HCEC 1CT (cell line): ENCODE data around the gene DLX4.

Experiments
- DNase-seq: peaks from one replicate; pipeline ENCODE4 v3.0.0-alpha.2; 2017

DLX4 gene

DNA sequence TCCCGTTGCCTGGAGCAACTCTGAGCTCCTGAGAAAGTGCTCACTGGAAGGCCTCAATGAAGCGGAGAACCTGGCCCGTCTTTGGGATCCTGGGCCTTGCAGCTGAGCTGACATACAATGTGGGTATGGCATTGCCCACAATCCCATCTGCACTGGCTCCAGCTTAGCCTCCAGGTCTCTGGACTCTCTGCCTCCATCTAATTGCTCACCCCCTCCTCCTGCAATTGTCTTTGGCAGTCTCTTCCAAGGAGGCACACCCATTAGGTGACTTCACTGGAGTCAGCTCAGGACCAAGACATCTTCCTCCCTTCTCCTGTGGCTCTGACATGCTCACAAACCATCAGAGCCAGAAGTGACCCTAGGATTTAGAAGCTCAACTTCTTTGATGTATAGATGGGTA is 1.5 kb downstream of the DLX4 start:
- no peak for DNase-seq

DNA sequence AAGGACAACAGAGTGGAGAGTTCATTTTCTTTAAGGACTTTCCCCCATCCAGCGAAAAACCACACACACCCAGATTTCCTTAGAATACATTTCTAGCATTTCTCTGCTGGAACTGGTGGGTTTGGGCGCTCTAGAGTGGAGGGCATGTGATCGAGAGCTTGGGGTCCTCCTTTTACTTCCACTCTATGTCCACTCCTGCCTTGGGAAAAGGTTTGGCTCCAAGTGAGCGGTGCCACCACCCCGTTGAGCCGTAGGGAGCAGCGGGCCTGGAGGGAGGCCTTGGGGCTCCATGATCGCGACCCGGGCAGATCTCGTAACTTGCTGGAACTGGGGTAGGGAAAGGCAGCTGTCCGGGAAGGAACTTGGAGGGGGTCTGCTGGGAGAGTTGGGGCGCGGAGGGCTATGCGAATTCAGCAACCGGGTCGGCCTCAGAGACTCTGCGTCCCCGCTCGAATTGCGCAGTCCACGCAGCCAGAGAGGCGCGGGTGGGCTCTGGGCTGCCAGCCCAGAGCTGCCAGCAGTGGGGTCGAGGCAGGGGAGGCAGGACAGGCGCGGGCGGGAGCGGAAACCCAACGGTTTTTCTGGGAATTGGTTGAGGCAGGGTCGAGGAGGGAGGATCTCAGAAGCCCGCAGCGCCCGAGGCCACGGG is 2.3 kb downstream of the DLX4 start:
- DNase-seq = no peak

DNA sequence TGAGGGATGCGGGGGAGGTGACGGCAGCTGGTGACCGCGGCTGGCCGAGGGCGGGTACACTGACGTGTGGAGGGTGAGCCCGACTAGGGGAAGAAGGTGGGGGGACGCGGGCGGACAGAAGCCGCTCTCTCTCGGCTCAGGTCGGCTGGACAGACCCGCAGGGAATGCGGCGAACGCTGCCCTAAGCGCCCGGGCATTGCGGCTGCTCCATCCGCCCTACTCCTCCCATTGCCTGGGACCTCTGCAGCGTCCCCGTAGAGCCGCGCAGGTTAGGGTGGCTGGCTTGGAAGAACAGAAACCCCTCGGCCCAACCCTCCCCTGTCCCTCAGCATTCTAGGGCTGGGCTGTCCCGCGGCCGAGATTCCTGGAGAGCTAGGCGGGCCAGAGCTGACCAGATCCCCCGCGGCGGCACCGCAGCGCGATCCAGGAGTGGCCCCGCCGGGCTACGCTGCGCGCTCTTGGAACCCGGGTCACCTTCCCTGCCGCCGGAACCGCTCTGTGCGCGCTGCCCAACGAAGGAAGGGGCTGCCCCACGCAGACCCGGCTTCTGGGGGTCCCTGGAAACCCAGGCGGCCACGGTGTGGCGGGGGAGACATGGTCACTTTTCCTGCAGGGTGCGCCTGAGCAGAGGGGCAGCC is 3.0 kb downstream of the DLX4 start:
- no peak for DNase-seq

DNA sequence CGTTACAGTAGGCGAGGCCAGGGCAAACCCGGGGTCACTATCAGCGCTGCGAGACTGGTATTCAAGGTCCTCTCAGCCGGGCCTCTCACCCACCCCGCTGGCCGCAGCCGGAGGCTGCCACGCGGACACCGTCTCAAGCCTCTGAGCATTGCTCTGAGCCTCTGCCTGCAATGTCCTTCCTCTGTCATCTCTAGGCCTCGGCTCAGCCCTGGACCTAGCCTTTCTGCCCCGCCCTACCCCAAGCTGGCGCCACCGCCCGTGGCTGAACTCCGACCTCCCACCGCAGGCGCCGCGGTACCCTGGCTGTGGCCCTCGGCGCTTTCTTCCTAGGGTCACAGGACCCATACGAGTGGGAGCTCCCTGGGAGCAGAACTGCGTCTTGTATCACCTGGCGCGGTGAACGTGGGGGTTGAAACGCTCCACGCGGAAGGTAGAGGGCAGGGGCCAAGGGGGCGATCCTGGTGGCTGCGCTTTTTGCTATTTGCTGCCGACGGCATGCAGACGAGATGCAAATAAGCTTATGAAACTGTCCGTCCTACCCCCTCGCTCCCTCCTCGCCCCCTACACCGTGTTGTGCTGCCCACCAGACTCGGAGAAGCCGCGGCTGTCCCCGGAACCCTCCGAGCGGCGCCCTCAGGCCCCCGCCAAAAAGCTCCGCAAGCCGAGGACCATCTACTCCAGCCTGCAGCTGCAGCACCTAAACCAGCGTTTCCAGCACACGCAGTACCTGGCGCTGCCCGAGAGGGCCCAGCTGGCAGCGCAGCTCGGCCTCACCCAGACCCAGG is 3.7 kb downstream of the DLX4 start:
- DNase-seq = no peak

DNA sequence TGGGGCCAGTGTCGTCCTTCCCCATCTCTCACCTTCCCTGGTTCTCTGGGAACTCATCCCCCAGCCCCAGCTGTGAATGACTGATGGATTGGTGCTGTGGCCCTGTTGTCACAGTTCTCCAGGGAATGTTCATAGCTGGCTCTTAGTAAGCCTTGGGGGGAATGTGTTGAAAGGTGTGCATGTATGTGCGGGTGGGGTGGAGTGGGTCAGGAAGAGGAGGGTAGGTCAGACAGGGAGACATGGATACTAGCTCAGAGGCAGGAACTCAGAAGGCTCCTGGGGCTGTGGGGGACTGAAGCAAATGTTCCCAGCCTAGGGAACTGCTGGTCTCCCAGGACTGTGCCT is 4.3 kb downstream of the DLX4 start:
- no peak for DNase-seq

DNA sequence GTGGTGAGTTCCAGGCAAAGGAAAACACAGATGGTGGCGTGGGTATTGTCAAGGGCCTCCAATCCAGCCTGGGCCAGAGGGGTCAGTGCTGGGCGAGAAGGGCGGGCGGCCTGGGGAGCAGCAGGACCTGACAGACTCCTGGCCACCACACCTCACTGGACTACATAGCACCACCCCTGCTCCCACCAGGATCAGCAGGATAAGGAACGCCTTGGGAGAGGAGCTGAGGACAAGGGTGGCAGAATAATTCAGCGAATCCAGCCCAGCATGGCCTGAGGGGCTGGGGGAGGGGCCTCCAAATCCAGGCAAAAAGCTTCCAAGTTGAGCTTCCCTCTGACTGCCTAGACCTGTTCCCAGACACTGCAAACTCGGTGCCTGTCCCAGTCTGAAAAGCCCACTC is 6.5 kb downstream of the DLX4 start:
- DNase-seq = no peak

DNA sequence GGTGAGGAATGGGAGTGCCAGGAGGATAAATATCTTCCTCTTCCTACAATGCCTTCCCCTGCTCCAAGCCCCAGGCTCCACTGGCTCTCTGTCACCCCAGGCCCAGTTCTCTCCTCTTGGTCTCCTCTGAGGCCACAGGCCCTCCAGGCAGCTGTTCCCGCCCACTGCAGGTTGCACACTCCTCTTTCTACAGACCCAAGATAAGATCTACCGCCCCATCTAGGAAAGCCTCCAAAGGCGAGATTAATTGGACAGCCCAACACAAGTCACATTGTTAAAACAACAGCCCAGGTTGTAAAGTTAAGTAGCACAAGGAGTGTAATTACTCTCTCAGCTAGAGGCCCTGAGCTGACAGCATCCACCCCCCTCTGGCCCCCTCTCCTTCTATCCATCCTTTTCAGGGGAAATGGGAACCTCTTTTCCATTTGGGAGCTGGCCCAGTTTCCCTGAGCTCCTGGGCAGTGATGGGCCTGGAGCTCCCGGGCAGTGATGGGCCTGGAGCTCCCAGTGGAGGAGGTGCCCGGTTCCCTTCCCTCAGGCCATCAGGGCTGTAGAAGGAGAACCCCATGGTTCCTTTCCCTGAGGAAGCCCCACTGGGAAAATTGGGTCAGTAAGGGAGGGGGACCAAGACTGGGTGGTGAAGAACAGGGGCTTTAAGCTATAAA is 7.3 kb downstream of the DLX4 start:
- no peak for DNase-seq

DNA sequence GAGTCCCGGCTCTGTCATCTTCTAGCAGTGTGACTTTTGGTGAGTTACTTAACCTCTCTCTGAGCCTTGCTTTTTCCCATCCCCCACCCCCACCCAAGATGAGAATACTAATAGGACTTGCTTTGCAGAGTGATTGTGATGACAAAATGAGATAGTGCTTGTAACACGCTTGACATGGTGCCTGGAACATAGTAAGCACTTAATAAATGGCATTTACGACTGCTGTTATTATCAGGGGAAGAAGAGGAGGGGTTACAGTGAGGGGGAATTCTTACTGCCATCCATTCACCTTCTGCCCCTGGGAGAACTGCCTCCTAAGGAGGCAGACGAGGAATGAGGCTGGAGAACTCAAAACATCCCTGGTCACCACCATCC is 7.8 kb downstream of the DLX4 start:
- DNase-seq = no peak

DNA sequence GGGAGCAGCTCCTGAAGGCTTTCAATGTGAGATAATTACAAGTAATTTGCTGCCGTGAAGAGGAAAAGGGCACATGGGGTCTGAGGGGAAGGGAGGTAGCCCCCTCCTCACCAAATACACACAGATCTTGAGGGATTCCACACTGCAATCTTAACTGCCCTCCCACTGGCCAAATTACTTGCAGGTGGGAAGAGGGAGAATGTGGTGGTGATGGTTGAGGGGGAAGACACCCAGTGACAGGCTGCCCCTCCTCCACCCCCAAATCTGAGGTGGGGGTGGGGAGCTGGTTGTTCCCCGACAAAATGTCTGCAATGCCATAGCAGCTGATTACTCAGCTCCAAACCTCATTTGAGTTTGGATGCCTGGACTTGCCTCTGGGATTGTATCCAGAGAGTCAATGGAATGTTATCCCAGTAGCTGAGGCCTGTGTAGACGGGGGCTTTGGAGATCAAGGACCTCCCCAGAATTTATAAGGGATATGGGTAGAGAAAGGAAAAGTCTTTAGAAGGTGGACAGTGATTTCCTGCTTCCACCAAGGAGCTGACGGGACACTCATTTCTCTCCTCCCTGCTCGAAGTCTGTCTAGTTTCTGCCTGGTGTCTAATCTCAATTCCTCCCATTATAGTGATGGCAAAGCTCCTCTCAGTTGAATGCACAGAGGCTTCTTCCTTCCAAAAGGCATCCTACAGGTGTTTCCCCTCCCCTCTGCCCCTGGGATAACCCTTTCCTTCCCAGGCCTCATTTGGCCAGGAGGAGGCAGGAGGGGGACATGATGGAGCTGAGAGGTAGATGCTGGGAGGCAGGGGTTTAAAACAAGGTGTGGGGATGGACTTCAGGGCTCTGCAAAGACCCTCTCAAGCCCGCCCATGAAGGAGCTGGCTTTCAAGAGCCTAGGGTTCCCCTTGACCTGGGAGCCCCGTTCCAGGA is 8.7 kb downstream of the DLX4 start:
- DNase-seq = no peak

DNA sequence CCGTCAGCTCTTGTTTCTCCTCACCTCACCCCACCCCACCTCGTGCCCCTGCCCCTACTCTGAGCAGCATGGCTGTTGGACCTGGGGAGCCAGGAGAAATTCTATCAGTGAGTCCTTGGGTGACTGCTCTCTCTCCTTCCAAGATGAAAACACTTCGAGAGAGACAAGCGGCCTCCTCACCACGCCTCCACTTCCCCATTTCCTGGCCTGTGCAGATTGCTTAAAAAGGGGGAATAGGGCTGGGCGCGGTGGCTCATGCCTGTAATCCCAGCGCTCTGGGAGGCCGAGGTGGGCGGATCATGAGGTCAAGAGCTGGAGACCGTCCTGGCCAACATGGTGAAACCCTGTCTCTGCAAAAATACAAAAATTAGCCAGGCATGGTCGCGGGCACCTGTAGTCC is 9.5 kb downstream of the DLX4 start:
- no peak for DNase-seq

DNA sequence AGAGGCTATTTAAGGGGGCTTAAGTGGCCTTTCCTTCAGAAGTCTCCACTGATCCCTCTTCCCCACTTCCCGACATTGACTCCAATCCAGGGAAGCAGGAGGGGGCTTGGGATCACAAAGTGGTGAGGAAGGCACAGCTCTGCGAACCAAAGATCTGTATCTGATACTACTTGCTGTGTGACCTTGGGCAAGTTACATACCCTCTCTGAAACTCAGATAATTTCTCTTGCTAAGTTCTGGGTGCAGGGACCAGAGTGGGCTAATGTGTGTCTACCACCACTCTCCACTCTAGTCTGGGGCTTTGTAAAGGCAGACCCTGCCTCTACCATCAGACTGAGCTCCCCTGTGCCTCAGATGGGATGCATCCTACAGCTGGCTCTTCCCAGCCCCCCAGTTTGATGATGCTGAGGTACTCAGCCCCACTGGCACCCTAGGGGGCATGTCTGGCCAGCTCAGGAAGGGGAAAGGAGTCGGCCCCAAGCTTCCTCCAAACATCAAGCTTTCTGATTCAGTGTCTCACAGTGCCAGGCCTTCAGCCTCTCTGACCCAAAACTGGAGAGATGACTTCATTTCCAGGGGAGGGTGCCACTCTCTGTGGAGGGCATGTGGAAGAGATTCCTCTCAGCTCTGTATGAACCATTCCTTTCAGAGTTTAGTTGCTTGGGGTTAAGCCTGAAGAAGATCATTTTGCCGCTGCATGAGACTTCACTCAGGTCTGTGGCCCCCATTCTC is 10.9 kb downstream of the DLX4 start:
- DNase-seq = no peak

DNA sequence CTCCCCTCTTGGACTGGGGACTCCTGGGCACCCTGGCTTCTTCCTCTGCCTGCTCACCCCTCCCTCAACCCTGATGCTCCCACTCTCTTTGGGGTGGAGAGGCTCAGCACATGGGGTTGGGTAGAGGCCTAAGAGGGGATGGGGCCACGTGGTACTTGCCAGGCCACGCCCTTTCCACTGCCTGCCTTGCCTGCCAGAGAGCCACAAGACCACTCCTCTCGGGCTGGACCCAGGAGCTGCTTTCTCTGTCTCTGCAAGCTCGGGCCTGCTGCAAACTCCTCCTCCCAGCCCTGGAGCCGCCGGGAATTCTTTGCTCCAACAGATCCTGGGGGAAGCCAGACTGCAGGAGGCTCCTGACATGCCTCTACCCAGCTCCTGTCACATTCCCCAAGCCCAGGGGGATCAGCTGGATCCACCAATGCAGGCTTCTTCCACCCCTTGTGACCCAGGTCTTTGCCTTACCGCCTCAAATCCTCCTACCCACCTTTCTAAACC is 11.8 kb downstream of the DLX4 start:
- no peak for DNase-seq

DNA sequence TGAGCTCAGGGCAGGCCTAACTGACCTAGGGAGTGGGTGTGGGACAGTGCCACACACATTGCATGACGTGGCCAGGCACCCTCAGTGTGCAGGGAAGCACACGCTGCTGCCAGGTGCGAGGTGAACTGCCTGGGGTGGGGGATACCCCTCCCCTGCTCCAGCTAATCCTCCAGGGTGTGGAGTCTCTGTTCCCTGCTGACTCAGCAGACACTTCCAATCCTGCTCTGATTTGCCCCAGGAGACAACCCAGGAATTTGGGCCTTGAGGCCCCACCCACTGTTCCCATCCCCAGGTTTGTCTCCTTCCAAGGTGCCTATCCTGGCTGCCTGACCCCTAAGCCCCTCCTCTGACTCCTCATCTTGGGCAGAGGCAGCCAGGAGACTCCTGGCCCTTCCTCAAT is 15.3 kb downstream of the DLX4 start:
- DNase-seq = no peak

DNA sequence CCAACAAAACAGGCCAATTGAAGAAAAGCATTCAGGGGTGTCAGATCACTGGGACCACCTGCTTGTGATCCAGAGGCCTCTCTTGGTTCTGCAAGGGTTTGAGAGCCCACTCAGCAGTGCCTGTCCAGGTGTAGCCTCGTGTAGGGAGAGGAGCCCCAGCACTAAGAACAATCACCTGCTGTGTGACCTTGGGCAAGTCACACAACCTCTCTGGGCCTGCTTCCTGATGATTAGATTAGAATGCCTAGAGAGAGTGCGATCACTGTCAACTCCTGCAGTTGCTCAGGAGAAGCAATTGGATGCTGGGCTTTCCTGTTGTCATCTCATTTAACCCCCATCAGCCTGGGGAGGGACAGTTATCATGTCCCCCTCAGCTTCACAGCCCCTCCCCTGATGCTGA is 15.8 kb downstream of the DLX4 start:
- no peak for DNase-seq

DNA sequence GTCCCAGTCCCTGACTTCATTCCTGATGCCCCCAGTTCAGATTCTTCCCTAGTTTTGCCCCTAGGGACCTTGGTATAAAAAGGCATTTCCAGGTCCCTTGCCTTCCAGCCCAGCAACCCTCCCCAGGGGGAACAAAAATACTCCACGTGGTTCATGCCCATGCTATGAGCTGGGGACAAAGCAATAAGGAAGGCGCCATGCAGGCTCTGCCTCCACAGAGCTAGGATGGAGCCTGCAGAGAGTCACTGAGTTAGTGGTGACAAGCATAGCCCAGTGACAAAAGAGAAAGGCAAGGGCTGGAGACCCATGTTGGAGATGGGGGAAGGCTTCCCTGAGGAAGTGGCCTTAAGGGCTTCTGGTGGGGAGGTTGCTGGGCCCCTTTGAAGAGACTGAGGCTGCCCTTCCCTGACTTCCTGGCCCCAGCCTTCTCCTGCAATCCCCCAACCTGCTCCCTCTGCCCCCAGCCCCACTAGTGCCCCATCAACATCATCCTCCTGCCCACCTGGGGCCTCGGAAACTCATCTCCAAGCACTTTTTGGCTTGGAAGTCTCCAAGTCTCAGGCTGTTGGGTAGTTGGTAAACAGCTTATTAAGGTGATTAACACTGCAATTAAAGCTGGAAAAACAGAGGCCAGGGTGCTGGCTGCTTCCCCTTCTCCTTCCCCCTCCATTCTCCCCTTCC is 16.5 kb downstream of the DLX4 start:
- no peak for DNase-seq

DNA sequence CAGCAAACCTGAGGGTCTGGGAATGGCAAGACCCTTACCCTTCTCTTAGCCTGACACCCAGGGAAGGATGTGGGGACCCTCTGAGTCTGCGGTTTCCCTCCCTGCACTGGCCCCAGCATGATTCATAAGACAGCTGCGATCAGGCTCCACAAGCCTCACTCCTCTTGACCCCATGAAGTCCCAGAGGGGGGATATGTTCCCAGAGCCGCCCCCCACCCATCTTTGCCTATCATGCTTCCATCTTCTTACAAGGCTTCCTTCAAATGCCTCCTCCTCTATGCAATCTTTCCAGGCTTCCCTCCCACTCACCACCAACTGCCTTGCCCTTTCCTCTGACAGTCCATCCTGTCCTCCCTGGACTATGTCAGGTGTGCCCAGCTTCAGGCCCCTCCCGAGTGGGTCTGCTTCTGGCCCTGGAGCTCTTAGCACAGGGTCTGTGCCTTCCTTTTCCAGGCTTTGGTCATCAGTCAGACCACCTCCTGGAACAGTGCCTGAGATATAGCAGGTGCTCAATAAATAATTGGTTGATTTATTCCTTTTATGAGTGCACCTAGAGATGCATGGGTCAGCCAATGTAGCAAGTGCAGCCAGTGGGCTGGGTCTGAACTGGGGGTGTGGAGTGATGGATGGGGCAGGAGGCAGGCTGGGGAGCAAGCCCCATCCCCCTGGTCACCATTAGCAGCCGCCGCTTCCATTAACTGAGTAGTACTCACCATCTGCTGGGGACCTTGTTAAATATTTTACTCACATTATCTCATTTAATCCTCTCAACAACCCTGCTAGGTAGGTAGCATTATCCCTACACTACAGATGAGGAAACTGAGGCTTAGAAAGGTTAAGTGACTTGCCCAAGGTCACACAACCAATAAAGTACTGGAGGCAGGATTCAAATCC is 17.7 kb downstream of the DLX4 start:
- DNase-seq = no peak

DNA sequence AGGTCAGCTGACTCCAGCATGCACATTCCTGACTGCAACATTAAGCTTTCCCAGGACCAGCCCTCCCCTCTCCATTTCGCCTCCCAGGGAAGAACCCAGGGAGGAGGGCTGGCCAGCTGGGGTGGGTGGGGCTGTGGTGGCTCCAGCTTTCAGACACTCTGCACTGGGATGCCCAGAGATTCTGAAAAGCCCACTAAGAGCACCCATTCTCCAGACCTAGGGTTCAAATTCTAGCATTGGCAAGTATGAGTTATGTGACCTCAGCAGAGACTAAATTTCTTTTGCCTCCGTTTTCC is 18.2 kb downstream of the DLX4 start:
- no peak for DNase-seq

DNA sequence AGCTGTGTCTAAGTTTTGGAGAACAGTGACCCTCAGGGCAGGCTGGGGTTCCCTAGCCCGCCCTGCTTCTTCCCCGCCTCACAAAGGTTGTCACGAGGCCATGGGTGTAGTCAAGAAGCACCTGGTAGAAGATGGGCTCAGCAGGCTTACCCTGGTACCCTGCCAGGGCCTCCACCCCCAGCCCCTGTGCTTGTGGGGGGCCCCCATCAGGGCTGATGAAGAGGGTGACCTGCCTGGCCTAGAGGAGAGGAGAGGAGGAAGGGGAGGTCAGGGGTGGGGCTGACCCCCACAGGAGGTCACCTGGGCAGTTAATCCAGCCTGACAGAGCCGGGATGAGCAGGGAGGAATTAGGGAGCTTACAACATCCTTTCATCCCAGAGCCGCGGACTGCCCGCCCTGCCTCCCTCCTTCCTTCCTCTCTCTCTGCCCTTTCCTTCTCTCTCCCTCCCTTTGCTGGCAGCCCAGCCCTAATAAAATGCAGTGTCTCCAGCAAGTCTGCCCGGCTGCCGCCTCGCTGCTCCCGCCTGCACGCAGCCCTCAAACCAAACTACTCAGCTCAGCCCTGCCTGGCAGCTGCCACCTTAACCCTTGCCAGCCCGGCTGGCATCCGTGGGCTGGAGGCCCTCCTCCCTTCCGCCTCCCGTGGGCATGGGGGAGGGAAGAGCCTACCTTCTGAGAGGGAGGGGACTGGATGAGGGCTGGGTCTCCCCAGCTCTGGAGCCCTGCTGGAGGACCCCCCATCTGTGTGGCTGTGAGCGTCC is 18.9 kb downstream of the DLX4 start:
- DNase-seq = no peak

DNA sequence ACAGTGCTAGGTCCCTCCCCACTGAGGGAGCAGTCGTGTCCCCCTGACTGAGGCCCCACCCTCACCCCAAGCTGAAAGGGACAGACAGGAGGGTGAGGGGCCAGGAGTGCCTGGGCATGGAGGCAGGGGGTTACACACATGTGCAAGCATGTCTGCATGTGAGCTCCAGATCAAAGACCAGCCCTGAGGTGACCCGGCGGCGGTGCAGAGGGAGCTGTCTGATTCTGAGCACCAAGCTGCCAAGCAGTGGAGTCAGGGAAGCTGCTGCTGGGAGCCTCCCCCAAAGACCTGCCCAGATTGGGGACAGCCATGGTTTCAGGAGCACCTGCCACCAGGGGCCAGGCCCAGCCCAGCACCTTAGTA is 20.5 kb downstream of the DLX4 start:
- DNase-seq = no peak

DNA sequence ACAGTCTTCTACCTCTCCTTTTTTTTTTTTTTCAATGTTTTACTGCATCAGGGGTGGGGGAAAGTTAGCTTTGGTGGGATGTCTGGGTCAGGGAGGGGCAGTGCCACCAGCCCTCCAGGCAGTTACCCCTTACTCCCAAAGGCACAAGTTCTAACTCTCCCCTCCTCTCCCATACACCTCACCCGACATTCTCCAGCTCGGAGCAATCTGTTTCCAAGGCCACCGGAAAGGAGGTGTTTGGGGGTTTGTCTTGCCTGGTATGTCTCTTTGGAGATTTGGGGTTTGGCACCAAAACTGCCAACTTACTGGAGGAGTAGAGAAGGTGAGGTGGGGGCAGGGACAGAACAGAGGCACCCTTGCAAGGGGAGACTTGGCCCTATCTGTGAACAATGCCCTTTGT is 21.3 kb downstream of the DLX4 start:
- no peak for DNase-seq
